T-helper 2 cell (primary cell): ENCODE measurements around the gene SDK1.
A peak's percentile ranks its signal among the peaks of the same experiment; 100 is the strongest.
"Not testable (repeated sequence)": the region's sequence is repeated elsewhere in the genome, so short reads cannot be mapped to it uniquely, and the experiment has no call there.

ENCODE experiments used
- DNase-seq, 5 experiments: peaks; one replicate each; pipeline versions ENCODE4 v3.0.0 to v3.0.0-alpha.2; 2012 to 2022

The SDK1 gene

DNA sequence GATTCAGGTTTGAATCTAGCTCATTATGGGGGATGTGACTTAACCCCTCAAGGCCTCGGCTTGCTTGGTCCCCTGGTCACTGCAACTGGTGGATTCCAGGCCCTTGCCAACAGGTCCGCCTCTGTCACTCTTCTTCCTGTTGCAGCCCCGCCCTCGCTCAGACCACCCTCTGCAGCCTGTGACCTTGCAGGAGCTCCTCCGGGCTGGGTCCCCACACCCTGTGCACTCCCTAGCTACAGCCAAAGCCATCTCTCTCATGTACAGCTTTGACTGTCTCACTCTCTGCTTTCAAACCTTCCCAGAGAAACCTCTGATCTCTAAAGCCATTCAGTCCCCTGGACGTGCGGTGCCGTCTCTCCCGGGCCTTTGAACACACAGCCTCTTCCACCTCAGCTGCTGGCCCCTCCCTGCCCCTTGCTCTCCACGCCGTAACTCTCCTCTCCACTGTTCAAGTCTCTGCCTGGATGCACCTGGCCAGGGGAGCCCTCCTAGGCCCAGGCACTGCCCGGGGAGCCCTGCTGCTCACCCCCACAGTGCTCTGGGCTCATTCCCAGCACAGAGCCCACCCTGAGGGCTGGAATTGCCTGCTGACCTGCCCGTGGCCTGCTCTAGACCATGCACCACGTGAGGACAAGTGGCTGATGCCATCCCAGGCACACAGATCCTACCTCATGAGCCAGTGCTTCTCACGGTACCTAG is 895.2 kb downstream of the SDK1 start:
- no peak for DNase-seq

DNA sequence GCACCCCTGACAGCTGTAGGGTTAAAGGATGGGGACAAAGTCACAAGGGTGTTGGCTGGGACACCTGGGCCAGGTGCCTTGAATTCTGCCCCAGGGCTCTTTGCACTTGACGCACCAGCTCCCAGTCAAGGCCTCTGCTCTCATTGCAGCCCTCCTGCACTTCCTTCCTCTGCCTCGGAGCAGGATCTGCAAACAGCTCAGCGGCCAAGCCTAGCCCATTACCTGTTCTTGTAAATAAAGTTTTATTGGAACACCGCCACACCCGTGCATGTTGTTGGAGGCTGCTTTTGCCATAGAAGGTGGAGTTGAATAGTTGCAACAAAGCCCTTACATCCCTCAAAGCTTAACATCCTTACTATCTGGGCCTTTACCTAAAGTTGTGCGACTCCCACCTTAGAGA is 897.2 kb downstream of the SDK1 start:
- no peak for DNase-seq

DNA sequence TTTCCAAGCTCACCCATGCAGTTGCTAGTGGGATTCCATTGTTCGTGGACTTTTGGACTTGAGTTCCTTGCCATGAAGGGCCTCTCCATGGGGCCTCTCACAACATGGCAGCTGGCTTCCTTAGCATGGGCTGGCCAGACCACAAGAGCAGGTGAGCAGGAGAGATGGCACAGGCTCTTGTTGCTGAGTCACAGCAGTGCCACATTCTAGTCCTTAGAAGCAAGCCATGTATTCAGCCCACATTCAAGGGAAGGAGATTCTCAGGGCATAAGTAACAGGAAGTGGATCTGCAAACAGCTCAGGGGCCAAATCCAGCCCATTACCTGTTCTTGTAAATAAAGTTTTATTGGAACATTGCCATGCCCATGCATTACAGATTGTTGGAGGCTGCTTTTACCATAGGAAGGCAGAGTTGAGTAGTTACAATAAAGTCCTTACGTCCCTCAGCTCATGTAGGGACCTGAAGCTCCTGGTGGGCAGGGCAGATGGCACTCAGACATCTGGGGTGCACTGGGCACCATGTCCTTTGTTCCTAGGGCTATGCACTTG is 899.6 kb downstream of the SDK1 start:
- DNase-seq, result no peak

DNA sequence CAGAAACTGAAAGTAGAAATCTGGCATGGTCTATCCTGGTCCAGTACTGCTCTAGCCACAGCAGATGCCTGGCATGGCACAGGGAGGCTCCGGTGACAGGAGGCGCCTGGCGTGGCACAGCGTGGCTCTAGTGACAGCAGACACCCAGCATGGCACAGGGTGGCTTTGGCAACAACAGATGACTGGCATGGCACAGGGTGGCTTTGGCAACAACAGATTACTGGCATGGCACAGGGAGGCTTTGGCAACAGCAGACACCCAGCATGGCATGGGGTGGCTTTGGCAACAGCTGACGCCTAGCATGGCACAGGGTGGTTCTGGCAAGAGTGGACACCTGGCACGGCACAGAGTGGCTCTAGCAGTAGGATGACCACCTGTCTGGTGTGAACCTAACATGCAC is 900.5 kb downstream of the SDK1 start:
- no peak for DNase-seq

DNA sequence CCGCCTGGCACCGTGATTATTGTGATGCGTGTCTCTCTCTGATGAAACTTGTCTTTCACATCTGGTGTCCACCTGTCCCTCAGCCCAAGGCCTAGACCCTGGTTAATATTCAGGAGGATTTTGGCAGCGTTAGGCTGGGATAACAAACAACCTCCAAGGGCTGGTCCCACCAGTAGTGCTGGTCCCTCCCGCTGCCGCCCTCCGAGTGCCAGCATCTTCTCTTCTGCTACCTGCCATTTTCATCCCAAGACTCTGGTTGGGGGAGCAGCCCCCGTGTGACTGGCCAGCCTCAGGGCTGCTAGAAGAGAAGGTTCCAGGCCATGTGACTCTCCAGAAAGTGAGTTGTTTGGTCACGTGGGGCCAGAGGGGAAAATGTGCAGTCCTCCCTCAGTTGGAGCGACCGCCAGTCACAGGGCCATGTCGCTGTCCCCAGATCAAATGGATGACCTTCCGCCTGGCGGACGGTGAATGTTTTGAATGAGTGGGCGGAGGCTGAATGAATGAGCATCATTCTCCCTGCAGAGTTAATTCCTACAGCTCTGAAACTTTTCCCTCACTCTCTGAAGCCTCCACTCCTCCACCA is 901.2 kb downstream of the SDK1 start:
- no peak for DNase-seq

DNA sequence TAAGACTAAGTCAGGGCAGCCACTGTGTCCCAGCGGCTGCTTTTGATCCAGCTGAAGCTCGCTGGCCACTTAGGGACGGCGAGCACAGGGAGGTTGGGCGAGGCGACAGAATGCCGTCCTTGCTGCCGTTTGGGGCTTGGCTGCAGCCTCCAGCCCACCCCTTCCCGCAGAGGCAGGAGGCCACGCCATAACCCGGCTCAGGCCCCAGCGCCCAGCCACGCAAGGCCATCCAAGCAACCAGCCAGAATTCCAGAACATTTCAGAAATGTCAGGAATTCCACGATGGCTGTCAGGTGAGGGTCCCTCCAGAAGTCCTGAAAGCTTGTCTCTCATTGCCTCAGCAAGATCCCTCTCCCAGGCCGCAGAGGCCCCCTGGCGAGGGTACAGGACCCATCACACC is 901.9 kb downstream of the SDK1 start:
- no peak for DNase-seq

DNA sequence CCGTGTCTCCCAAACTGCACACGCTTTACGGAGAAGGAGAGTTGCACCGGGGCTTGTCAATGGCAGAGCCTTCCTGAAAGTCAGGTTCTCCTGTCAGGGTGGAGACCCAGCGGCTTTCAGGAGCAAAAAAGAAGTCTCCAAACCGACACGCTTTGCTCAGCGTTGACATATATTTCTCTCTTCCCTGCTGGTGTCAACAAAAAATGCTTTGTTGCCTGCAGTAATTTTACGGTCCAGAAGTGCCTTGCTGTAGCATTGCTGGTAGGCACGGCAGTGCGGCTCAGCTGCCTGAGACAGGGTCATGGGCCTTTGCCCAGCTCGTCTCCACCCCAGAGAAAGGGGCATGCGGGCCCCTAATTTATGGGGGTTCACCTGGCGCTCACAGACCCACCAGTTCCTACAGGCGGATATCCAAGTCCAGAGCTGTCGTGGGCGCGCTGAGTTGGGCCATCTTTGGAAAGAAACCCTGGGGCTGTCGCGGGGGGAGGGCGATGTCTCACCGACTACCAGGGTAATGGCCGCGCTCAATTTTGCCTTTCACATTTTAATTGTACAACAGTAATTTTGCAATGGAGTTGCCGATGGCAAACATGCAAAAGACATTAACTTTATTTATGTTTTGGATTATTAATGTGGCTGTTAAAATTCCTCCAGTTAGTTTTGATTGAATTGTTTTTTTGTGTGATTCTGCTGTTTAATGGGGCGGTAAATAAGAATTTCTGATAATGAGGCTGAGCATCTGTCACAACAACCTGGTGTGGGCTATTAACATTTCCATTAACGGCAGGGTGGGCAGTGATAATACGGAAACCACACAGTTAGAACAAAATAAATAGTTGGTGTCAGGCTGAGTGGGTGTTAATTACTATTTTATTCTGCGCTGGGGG is 902.8 kb downstream of the SDK1 start:
- no peak for DNase-seq

DNA sequence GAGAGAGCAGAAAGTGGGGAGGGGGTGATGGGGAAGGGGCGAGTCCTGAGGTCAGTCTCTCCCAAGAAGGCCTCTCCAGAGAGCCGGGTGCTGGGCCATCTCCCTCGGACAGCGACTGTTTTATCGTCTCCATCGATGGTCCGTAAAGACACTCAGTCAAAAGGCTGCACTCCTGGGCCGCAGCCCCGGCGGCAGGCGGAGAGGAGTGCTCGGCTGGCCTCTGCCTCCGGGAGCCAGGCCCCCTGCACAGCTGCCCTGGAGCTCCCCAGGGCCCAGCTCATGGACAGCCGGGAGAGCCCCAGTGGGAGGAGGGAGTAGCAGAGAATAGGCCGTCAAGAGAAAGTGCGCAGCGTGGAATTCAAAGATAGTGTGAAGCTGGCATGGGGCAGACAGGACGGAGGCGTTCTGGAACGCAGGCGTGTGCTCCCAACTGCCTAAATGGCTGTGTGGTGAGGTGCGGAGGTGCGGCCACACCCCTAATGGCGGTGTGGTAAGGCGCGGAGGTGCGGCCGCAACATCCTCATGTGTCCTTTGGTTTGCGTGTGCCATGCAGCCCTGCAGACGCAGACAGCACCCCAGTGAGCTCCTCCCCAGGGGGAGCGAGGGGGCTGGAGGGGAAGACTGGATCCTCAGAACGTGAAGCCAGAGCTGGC is 903.6 kb downstream of the SDK1 start:
- DNase-seq, result peak in 3 of 5 experiments; percentile 19 to 47 (median 43)

DNA sequence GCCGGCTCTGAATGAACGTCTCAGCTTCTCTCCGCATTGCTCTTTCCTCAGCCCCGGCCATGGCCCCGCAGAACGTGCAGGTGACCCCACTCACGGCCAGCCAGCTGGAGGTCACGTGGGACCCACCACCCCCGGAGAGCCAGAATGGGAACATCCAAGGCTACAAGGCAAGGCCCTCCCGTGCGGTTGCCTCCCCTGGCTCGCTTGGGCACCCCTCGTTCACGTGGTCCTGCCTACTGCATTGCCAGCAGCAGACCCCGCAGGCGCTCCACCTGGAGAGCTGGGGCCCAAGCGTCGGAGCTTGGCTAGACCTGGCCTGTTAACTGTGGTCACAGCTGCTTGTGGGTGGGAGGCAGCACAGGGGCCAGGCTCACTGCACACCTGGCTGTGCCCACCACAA is 904.8 kb downstream of the SDK1 start:
- DNase-seq, result no peak

DNA sequence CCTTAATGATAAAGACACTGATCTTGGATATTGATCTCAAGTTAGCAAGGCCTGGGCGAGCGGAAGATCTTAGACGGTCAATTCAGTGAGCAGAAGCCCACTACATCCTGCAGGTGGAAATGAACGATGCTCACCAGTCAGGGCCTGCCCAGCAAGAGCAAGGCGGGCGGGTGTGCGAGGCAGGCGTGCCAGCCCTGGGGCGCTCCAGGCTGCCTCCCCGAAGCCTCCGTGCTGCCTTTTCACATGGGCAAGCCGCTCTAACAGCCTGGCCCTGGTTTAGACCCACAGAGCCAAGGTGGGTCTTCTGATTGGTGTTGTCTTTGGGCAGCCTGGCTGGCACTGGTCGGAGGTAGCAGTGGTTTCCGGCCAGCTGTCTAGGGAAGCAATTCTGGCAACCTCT is 906.0 kb downstream of the SDK1 start:
- DNase-seq, result no peak

DNA sequence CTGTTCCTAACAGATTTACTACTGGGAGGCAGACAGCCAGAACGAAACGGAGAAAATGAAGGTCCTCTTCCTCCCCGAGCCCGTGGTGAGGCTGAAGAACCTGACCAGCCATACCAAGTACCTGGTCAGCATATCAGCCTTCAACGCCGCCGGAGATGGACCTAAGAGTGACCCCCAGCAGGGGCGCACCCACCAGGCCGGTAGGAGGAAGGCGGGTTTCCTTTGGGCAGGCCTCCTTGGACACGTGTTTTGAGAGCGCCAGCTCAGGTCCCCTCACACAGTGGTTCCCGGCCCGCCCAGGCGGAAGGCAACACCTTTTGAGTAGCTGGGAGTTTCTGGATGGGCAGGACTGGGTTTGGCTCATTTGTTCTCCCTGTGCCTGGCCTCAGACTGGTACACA is 907.0 kb downstream of the SDK1 start:
- DNase-seq, result no peak

DNA sequence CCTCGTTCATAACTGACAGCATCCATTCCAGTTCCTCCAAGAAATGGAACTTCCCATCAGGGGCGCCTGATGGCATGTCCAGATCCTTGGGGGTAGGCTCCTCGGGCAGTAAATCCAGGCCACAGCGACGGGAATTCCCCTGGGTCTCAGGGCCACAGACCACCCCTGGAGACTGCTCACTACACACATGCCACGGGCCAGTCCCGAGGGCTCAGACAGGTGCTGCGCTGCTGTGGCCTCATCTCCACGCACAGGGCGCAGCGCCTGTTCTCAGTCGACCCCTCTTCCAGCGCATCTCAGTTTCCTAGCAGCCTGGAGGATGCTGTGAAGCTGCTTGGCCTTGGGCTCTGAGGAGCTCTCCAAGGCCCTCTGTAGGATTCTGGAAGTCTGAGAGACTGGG is 907.5 kb downstream of the SDK1 start:
- DNase-seq, result no peak

DNA sequence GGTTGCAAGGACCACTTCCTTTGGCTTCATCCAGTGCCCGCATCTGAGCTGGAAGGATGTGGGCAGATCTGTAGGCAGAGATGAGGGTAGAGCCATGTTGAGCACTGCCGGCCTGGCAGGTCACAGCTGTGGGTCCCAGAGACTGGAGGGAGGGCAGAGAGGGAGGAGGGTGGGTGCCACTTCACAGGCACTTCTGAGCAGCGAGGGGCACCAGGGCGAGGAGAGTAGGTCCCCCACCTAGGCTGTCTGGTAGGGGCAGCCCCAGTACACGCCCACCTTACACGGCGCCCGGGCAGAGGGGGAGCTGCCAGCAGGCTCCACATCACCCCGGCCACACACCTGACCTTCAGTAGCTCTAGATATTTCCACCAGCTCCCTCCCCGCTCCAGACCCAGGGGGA is 908.1 kb downstream of the SDK1 start:
- DNase-seq, result no peak

DNA sequence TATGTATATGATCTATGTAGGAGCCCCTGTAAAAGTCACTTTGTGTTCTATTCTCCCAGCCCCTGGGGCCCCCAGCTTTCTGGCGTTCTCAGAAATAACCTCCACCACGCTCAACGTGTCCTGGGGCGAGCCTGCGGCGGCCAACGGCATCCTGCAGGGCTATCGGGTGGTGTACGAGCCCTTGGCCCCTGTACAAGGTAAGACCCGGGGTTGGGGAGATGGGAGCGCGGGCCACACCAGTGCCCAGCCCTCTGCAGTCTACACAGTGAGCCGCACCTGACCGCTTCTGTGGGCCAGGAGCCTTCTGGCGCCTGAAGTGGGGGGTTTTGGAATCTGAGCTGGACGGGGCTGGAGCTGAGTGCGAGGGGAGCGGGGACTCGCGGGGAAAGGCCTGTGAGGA is 908.9 kb downstream of the SDK1 start:
- DNase-seq, result no peak

DNA sequence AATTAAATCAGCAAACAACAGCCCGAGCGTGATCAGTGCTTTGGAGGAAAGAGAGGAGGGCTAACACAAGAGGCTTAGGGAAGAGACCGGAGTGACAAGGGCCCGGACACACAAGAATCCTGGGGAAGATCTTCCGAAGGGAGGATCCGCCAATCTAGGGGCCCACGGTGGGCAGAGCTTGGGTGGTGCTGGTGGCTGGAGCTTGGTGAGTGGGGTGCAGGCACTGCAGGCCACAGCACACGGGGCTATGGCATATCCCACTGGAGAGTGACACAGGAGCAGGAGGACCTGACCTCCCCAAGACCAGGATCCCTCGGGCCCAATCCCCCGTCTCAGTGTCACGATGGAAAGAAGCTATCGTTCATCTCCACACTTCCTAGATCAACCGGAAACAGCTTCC is 909.8 kb downstream of the SDK1 start:
- DNase-seq, result no peak

DNA sequence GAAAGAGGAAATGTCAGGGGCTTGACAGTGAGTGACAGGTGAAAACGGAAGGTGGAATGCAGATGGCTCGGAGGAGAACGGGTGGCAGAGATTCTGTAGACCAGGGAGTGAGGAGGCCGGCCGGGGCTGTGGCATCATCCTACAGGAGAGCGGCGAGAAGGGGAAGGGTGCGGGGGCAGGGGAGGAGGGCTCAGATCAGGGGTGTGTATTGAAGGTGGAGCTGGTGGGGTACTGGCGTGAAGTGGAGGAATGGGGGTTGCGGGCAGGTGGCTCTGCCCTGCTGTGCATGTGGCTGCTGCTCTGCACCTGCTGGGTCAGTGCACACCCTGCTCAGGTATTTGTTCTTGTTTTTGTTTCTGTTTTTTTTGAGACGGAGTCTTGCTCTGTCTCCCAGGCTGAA is 910.2 kb downstream of the SDK1 start:
- DNase-seq, result no peak

DNA sequence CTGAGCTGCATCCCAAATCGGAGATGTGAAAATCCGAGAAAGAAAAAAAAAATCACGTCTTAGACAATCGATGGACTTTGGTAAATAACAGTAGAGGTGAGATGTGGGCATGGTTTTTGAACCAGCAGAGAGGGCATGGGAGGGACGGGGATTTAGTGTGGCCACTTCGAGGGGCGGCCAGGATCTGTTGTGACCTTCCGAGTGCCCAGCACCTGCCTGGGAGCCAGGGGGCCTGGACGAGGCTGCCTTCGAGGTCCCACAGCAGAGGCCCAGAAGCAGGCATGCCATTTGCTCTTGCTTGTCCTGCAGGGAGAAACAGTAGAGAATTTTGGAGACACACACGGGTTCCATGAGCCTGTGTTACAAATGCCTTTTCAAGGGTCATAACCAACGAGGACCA is 911.3 kb downstream of the SDK1 start:
- DNase-seq, result no peak

DNA sequence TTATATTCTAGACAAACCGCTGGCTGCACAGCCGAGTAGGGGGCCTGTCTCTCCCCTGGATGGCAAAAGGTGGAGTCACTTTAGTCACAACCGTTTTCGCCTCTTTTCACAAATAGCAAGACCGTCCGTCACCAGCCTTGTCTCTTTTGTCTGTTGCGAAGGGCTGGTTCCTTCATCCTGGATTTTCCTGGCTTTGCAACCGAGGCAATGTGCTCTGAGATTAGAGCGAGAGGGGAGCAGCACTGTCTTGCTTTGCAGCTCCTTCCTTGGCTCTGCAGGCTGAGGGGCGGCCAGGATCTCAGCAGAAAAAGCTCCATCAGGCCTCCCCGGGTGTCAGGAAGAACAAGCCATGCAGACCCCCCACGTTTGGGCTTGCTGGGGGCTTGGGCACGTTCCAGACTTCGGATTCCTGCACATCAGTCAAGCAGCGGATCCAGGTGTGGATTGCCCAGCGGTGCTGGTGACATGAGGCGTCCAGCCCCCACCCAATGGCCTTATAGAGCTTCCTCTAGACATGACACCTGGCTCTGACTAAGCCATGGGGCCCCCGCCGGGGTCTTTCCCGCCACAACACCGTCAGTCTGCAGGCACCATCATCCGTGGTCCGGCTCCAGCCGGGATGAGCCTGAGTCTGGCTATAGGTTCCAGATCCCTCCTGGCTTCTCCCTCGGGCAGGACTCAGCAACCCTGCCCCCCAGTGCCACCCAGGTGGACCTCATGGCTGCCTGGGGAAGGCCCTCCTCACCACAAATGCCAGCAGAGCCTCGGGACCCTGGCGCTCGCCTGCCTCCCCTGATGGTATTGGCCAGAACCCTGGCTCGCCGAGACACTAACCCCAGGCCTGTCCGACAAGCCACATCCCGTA is 913.5 kb downstream of the SDK1 start:
- no peak for DNase-seq

DNA sequence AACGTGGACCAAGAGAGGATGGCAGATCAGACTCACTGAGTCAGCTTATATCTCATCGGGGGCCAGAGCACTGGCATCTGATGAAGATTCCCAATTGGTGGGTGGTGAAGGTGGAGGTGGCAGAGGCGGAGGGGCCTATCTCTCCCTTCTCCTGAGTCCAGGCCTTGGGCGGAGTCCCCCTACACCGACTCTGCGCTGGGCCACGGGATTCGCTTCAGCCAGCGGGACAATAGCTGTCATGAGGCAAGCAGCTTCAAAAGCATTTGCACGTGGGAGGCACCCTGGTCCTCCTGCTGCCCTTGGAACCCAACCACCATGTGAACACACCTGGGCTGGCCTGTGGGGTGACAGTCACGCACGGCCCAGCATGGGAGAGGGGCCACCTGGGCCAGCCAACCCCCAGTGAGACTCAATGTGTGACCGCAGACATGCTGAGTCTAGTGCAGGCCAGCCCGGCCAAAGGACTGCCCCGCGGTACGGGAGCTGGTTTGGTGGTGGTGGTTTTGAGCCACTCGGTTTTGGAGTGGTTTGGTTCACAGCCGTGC is 914.2 kb downstream of the SDK1 start:
- DNase-seq, result no peak

DNA sequence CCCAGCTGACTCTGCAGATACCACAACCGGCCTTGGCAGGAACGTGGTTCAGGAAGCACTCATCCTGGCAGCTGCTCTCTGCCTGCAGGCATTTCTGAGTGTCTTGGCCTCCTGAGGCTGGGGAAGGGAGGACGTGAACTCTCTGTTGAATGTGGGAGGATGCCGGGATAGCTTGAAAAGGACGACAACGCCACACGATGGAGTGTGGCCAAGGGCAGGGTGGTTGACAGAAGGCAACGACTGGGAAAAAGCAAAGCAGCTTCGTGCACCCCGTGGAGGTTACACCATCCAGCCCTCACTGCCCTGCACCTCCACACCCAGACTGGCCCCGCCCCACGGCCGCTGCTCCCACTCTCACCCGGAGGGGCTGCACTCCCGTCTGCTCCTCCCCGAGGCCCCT is 915.0 kb downstream of the SDK1 start:
- DNase-seq, result no peak

DNA sequence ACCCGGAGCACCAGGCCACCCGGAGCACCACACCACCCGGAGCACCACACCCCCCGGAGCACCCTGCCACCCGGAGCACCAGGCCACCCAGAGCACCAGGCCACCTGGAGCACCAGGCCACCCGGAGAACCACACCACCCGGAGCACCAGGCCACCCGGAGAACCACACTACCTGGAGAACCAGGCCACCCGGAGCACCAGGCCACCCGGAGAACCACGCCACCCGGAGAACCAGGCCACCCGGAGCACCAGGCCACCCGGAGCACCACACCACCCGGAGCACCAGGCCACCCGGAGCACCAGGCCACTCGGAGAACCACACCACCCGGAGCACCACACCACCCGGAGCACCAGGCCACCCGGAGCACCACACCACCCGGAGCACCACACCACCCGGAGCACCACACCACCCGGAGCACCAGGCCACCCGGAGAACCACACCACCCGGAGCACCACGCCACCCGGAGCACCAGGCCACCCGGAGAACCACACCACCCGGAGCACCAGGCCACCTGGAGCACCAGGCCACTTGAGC is 916.1 kb downstream of the SDK1 start:
- not testable (repeated sequence) for DNase-seq

DNA sequence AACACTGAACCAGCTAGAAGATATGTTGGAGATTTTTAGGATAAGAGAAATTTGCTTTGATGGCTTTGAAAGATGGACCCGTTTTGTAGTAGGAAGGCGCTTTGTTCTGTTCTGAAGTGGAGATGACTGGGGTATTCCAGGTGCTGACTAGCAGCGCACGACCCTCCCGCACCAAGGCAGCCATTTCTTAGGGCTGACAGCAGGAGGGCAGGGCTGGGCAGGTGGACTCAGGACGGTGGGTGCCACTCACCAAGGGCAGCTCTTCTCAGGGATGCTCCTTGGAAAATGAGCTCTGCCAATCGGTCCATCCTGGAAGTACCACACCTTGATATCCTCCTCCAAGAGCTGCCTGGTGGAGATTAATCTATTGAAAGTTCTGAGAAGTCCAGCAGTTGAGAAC is 917.4 kb downstream of the SDK1 start:
- no peak for DNase-seq
